Measurements from ENCODE around the gene ZYG11B.
"Not testable (repeated sequence)": the region's sequence is repeated elsewhere in the genome, so short reads cannot be mapped to it uniquely, and the experiment has no call there.

The ZYG11B gene

GRCh38 chr1:52707927-52708655, 18.2 kb upstream of the ZYG11B start:
- no peak for DNase-seq

GRCh38 chr1:52709016-52709415, 17.2 kb upstream of the ZYG11B start:
- no peak for DNase-seq

- no peak for DNase-seq
Measured at GRCh38 chr1:52713590-52713989, 12.7 kb upstream of the ZYG11B start.

GRCh38 chr1:52715296-52715695, 11.0 kb upstream of the ZYG11B start:
- not testable (repeated sequence) for DNase-seq

GRCh38 chr1:52723260-52723659, 3.0 kb upstream of the ZYG11B start:
- DNase-seq, result no peak

- DNase-seq, result no peak
Measured at GRCh38 chr1:52725903-52726264, 369 bp upstream of the ZYG11B start.

GRCh38 chr1:52727114-52727586, 897 bp downstream of the ZYG11B start:
- DNase-seq, result no peak

GRCh38 chr1:52727956-52728656, 1.9 kb downstream of the ZYG11B start:
- no peak for DNase-seq

- DNase-seq, result no peak
Measured at GRCh38 chr1:52733368-52733767, 7.1 kb downstream of the ZYG11B start.

- not testable (repeated sequence) for DNase-seq
Measured at GRCh38 chr1:52735371-52735770, 9.1 kb downstream of the ZYG11B start.

GRCh38 chr1:52738148-52738547, 11.9 kb downstream of the ZYG11B start:
- DNase-seq, result no peak

- no peak for DNase-seq
Measured at GRCh38 chr1:52738893-52739292, 12.6 kb downstream of the ZYG11B start.

GRCh38 chr1:52739699-52740467, 13.6 kb downstream of the ZYG11B start:
- DNase-seq, result no peak

- no peak for DNase-seq
Measured at GRCh38 chr1:52741259-52741658, 15.0 kb downstream of the ZYG11B start.

GRCh38 chr1:52746189-52746588, 19.9 kb downstream of the ZYG11B start:
- DNase-seq, result no peak

GRCh38 chr1:52747450-52747849, 21.2 kb downstream of the ZYG11B start:
- DNase-seq, result no peak

- DNase-seq, result no peak
Measured at GRCh38 chr1:52748119-52748518, 21.9 kb downstream of the ZYG11B start.

- not testable (repeated sequence) for DNase-seq
Measured at GRCh38 chr1:52749496-52749895, 23.2 kb downstream of the ZYG11B start.

- not testable (repeated sequence) for DNase-seq
Measured at GRCh38 chr1:52750139-52750538, 23.9 kb downstream of the ZYG11B start.

- DNase-seq, result no peak
Measured at GRCh38 chr1:52751589-52752483, 25.6 kb downstream of the ZYG11B start.

- DNase-seq, result no peak
Measured at GRCh38 chr1:52752484-52752826, 26.2 kb downstream of the ZYG11B start.

GRCh38 chr1:52753169-52753568, 26.9 kb downstream of the ZYG11B start:
- no peak for DNase-seq

GRCh38 chr1:52756020-52756419, 29.8 kb downstream of the ZYG11B start:
- DNase-seq, result no peak
